ENCODE results near the gene MUC2. TPM values are rescaled to one million over a fixed set of nuclear protein-coding genes. Genes with fewer than 3 reads are reported as not detected.

Gene MUC2
- total RNA-seq, 2 donors from 2014 or later = under 0.01 TPM; not detected in 1

- intact Hi-C loops (cut with DNase I) = no loop called here
- no peaks in the 10 kb centered on the region for H3K4me1 ChIP-seq
- DNase-seq = no peak
- no peaks in the 10 kb centered on the region for H3K9me3 ChIP-seq
- no peaks in the 10 kb centered on the region for H3K27me3 ChIP-seq
- WGBS, 2 donors = 56 to 78% methylated on average over 10 to 15 of the region's 17 CpGs
- H3K36me3 ChIP-seq (replicated peaks in 1 of 2; ENCODE audit: insufficient read depth in 1 of 2, low read depth in 2 of 2) = no peaks in the 10 kb centered on the region
- H3K4me3 ChIP-seq = no peak overlapping the region
- no peak for TF ChIP-seq POLR2A (IDR thresholded peaks at IDR 0.05)
- TF ChIP-seq, protein P1, sequence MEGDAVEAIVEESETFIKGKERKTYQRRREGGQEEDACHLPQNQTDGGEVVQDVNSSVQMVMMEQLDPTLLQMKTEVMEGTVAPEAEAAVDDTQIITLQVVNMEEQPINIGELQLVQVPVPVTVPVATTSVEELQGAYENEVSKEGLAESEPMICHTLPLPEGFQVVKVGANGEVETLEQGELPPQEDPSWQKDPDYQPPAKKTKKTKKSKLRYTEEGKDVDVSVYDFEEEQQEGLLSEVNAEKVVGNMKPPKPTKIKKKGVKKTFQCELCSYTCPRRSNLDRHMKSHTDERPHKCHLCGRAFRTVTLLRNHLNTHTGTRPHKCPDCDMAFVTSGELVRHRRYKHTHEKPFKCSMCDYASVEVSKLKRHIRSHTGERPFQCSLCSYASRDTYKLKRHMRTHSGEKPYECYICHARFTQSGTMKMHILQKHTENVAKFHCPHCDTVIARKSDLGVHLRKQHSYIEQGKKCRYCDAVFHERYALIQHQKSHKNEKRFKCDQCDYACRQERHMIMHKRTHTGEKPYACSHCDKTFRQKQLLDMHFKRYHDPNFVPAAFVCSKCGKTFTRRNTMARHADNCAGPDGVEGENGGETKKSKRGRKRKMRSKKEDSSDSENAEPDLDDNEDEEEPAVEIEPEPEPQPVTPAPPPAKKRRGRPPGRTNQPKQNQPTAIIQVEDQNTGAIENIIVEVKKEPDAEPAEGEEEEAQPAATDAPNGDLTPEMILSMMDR (IDR thresholded peaks at IDR 0.05) = no peak
- no peak for ATAC-seq
- no peak overlapping the region for H3K27ac ChIP-seq
These were observed 17.5 kb downstream of the MUC2 start for GRCh38 chr11:1092145-1092670.

- DNase-seq (no peak), ATAC-seq (no peak)
- Histone ChIP-seq H3K27me3 (no peaks in the 10 kb centered on the region), H3K36me3 (replicated peaks in 1 of 2; ENCODE audit: insufficient read depth in 1 of 2, low read depth in 2 of 2) (no peaks in the 10 kb centered on the region), H3K4me1 (no peaks in the 10 kb centered on the region), H3K27ac (no peak overlapping the region), H3K9me3 (no peaks in the 10 kb centered on the region), H3K4me3 (no peak overlapping the region)
- intact Hi-C loops (cut with DNase I) = no loop called here
- TF ChIP-seq, protein P1 (IDR thresholded peaks at IDR 0.05) = no peak
- no peak for TF ChIP-seq POLR2A (IDR thresholded peaks at IDR 0.05)
- WGBS, 2 donors = 59 to 61% methylated on average over 5 to 7 of the region's 7 CpGs
These were observed 18.2 kb downstream of the MUC2 start for GRCh38 chr11:1092919-1093318.

- Histone ChIP-seq H3K36me3 (replicated peaks in 1 of 2; ENCODE audit: insufficient read depth in 1 of 2, low read depth in 2 of 2) (no peaks in the 10 kb centered on the region), H3K4me3 (no peak overlapping the region), H3K27me3 (no peaks in the 10 kb centered on the region), H3K27ac (no peak overlapping the region), H3K9me3 (no peaks in the 10 kb centered on the region), H3K4me1 (no peaks in the 10 kb centered on the region)
- intact Hi-C loops (cut with DNase I) = no loop called here
- no peak for DNase-seq
- no peak for TF ChIP-seq POLR2A (IDR thresholded peaks at IDR 0.05)
- ATAC-seq = no peak
- 89% methylated on average over 22 to 27 of the region's 32 CpGs for WGBS, 2 donors
These were observed 25.1 kb downstream of the MUC2 start for GRCh38 chr11:1099519-1100355.

DNA sequence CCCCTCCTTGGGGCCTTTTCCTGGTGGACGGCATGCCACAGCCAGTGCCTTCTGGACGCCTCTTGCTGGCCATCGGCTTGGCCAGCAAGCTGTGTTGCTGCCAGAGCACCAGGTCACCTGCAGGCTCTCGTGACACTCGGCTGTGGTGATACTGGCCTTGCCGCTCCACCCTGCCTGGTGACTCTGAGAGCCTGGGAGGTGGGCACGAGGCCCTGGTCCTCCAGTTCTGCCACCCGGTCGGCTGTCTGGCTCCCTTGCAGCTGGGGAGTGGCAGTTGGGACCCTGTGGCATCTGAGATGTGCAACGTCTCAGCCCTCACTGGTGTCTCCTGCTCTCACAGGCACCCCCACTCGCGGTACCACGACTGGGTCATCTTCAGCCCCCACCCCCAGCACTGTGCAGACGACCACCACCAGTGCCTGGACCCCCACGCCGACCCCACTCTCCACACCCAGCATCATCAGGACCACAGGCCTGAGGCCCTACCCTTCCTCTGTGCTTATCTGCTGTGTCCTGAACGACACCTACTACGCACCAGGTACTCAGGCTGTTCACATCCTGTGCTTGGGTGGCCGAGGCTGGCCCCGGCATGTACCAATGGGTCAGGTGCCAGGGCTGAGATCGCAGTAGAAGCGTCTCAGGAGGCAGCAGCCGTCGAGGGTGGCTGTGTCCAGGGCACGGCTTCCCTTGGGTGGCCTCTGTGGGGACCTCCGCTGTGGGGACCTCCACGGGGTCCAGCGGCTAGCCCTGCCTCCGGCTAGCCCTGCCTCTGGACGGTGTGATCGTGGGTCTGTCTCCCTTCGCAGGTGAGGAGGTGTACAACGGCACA lies 26.0 kb downstream of the MUC2 start:
- Histone ChIP-seq H3K4me1 (no peaks in the 10 kb centered on the region), H3K27me3 (no peaks in the 10 kb centered on the region), H3K27ac (no peak overlapping the region), H3K36me3 (replicated peaks in 1 of 2; ENCODE audit: insufficient read depth in 1 of 2, low read depth in 2 of 2) (no peaks in the 10 kb centered on the region), H3K4me3 (no peak overlapping the region), H3K9me3 (no peaks in the 10 kb centered on the region)
- 77 to 79% methylated on average over 17 to 32 of the region's 33 CpGs for WGBS, 2 donors
- TF ChIP-seq, protein P1 (IDR thresholded peaks at IDR 0.05) = no peak
- TF ChIP-seq POLR2A (IDR thresholded peaks at IDR 0.05) = no peak
- intact Hi-C loops (cut with DNase I) = no loop called here
- no peak for ATAC-seq
- DNase-seq = no peak
